ENCODE measurements around the gene PILRA. TPM values are rescaled to one million over a fixed set of nuclear protein-coding genes. Genes with fewer than 3 reads are reported as not detected.
A peak's percentile ranks its signal among the peaks of the same experiment; 100 is the strongest.
"Not testable (repeated sequence)": the region's sequence is repeated elsewhere in the genome, so short reads cannot be mapped to it uniquely, and the experiment has no call there.

PILRA gene
- total and polyA plus RNA-seq, 4 donors: 1.5 to 3.5 (median 3.1) TPM

DNA sequence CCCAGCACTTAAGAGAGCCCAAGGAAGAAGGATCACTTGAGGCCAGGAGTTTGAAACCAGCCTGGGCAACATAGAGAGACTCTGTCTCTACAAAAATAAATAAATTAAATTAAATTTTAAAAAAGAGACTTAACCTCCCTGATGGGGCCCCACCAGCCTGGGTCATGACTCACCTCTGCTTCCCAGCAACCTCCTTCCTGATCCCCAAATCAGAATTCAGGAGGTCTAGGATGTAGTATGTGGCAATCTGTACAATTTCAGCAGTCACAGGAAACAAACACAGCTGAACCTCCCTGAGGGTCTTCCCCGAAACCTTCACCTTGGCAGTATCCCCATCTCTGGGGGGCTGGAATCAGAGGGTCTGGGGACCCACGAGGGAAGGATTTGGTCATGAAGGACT, 72.8 kb downstream of the PILRA start:
- no peak for DNase-seq (ENCODE audit: low spot score)
- Histone ChIP-seq H3K9me3 (ENCODE audit: control insufficient read depth in 4 of 4, low read length in 3 of 4) (no peaks in the 10 kb centered on the region), H3K4me1 (ENCODE audit: control insufficient read depth in 4 of 4, insufficient read depth in 4 of 4, low read length in 3 of 4) (peaks cover 8 to 21% (median 17%) of the 10 kb centered on the region in 4 donors), H3K36me3 (ENCODE audit: control insufficient read depth in 4 of 4, insufficient read depth in 3 of 4, low read depth in 1 of 4, low read length in 3 of 4) (no peaks in the 10 kb centered on the region), H3K9ac (ENCODE audit: low read depth in 1 of 2, low read length in 2 of 2) (no peak overlapping the region), H3K27ac (ENCODE audit: low read depth in 1 of 2, low read length in 2 of 2) (no peak overlapping the region), H3K27me3 (ENCODE audit: control insufficient read depth in 4 of 4, insufficient read depth in 4 of 4, low read length in 3 of 4) (no peaks in the 10 kb centered on the region), H3K4me3 (ENCODE audit: low read depth in 1 of 3, low read length in 3 of 3) (no peak overlapping the region)
- WGBS: 80% methylated on average over 2 of the region's 2 CpGs
- TF ChIP-seq HNF4A (conservative IDR thresholded peaks at IDR 0.05) (no peak), SP1 (IDR thresholded peaks at IDR 0.05) (no peak), FOXA1 (IDR thresholded peaks at IDR 0.05) (no peak), JUND (IDR thresholded peaks at IDR 0.05) (no peak), EGR1 (IDR thresholded peaks at IDR 0.05; ENCODE audit: low read depth in 2 of 2) (no peak)
- TF ChIP-seq, protein P1, sequence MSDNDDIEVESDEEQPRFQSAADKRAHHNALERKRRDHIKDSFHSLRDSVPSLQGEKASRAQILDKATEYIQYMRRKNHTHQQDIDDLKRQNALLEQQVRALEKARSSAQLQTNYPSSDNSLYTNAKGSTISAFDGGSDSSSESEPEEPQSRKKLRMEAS (IDR thresholded peaks at IDR 0.05): no peak
- TF ChIP-seq, protein P2, sequence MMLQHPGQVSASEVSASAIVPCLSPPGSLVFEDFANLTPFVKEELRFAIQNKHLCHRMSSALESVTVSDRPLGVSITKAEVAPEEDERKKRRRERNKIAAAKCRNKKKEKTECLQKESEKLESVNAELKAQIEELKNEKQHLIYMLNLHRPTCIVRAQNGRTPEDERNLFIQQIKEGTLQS (IDR thresholded peaks at IDR 0.05): no peak

GRCh38 chr7:100447363-100447762, 74.1 kb downstream of the PILRA start:
- H3K27ac ChIP-seq (ENCODE audit: low read depth in 1 of 2, low read length in 2 of 2); H3K27me3 ChIP-seq (ENCODE audit: control insufficient read depth in 4 of 4, insufficient read depth in 4 of 4, low read length in 3 of 4); DNase-seq (ENCODE audit: low spot score); H3K36me3 ChIP-seq (ENCODE audit: control insufficient read depth in 4 of 4, insufficient read depth in 3 of 4, low read depth in 1 of 4, low read length in 3 of 4); H3K9me3 ChIP-seq (ENCODE audit: control insufficient read depth in 4 of 4, low read length in 3 of 4); H3K4me3 ChIP-seq (ENCODE audit: low read depth in 1 of 3, low read length in 3 of 3); H3K9ac ChIP-seq (ENCODE audit: low read depth in 1 of 2, low read length in 2 of 2): not testable (repeated sequence)
- 98% methylated on average over 8 of the region's 8 CpGs for WGBS
- H3K4me1 ChIP-seq (ENCODE audit: control insufficient read depth in 4 of 4, insufficient read depth in 4 of 4, low read length in 3 of 4): peaks cover 8 to 21% (median 17%) of the 10 kb centered on the region in 4 donors

DNA sequence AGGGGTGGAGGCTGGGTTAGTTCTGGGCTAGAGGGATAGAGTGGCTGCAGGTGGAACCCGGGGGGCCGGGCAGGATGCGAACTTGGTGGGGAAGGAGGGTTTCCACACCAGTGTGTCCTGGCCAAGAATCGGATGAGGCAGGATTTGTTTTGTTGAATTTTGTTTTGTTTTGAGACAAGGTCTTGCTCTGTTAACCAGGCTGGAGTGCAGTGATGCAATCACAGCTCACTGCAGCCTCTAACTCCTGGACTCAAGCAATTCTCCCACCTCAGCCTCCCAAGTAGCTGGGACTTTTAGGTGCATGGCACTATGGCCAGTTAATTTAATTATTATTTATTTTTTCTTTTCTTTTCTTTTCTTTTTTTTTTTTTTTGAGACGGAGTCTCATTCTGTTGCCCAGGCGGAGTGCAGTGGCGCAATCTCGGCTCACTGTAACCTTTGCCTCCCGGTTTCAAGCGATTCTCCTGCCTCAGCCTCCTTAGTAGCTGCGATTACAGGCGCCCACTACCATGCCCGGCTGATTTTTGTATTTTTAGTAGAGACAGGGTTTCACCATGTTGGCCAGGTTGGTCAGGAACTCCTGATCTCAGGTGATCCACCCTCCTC, 76.0 kb downstream of the PILRA start:
- Histone ChIP-seq H3K9me3 (ENCODE audit: control insufficient read depth in 4 of 4, low read length in 3 of 4) (no peaks in the 10 kb centered on the region), H3K9ac (ENCODE audit: low read depth in 1 of 2, low read length in 2 of 2) (no peak overlapping the region), H3K27ac (ENCODE audit: low read depth in 1 of 2, low read length in 2 of 2) (peak overlapping the region; percentile 93 to 99), H3K4me3 (ENCODE audit: low read depth in 1 of 3, low read length in 3 of 3) (no peak overlapping the region), H3K36me3 (ENCODE audit: control insufficient read depth in 4 of 4, insufficient read depth in 3 of 4, low read depth in 1 of 4, low read length in 3 of 4) (no peaks in the 10 kb centered on the region), H3K27me3 (ENCODE audit: control insufficient read depth in 4 of 4, insufficient read depth in 4 of 4, low read length in 3 of 4) (no peaks in the 10 kb centered on the region), H3K4me1 (ENCODE audit: control insufficient read depth in 4 of 4, insufficient read depth in 4 of 4, low read length in 3 of 4) (peaks cover 8 to 19% (median 12%) of the 10 kb centered on the region in 4 donors)
- peak in 1 of 2 donors; percentile 10 for TF ChIP-seq JUND (IDR thresholded peaks at IDR 0.05)
- TF ChIP-seq EGR1 (IDR thresholded peaks at IDR 0.05; ENCODE audit: low read depth in 2 of 2): no peak
- TF ChIP-seq, protein P1 (IDR thresholded peaks at IDR 0.05): no peak
- TF ChIP-seq NR2F2 (IDR thresholded peaks at IDR 0.05): no peak
- no peak for TF ChIP-seq YY1 (IDR thresholded peaks at IDR 0.05)
- TF ChIP-seq GABPA (IDR thresholded peaks at IDR 0.05 in 1 of 2, conservative IDR thresholded peaks at IDR 0.05 in 1 of 2): no peak
- TF ChIP-seq HNF4G (IDR thresholded peaks at IDR 0.05): no peak
- TF ChIP-seq SP1 (IDR thresholded peaks at IDR 0.05): peak; percentile 30
- TF ChIP-seq ZBTB33 (IDR thresholded peaks at IDR 0.05): no peak
- no peak for TF ChIP-seq TAF1 (conservative IDR thresholded peaks at IDR 0.05)
- TF ChIP-seq RAD21 (IDR thresholded peaks at IDR 0.05): peak in 1 of 2 donors; percentile 14
- peak in 1 of 2 donors; percentile 35 for TF ChIP-seq RXRA (IDR thresholded peaks at IDR 0.05)
- TF ChIP-seq HNF4A (conservative IDR thresholded peaks at IDR 0.05): peak; percentile 56 to 60
- TF ChIP-seq, protein P3, sequence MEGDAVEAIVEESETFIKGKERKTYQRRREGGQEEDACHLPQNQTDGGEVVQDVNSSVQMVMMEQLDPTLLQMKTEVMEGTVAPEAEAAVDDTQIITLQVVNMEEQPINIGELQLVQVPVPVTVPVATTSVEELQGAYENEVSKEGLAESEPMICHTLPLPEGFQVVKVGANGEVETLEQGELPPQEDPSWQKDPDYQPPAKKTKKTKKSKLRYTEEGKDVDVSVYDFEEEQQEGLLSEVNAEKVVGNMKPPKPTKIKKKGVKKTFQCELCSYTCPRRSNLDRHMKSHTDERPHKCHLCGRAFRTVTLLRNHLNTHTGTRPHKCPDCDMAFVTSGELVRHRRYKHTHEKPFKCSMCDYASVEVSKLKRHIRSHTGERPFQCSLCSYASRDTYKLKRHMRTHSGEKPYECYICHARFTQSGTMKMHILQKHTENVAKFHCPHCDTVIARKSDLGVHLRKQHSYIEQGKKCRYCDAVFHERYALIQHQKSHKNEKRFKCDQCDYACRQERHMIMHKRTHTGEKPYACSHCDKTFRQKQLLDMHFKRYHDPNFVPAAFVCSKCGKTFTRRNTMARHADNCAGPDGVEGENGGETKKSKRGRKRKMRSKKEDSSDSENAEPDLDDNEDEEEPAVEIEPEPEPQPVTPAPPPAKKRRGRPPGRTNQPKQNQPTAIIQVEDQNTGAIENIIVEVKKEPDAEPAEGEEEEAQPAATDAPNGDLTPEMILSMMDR (IDR thresholded peaks at IDR 0.05; ENCODE audit: low read depth, low read length, missing input control): no peak
- TF ChIP-seq, protein P4, sequence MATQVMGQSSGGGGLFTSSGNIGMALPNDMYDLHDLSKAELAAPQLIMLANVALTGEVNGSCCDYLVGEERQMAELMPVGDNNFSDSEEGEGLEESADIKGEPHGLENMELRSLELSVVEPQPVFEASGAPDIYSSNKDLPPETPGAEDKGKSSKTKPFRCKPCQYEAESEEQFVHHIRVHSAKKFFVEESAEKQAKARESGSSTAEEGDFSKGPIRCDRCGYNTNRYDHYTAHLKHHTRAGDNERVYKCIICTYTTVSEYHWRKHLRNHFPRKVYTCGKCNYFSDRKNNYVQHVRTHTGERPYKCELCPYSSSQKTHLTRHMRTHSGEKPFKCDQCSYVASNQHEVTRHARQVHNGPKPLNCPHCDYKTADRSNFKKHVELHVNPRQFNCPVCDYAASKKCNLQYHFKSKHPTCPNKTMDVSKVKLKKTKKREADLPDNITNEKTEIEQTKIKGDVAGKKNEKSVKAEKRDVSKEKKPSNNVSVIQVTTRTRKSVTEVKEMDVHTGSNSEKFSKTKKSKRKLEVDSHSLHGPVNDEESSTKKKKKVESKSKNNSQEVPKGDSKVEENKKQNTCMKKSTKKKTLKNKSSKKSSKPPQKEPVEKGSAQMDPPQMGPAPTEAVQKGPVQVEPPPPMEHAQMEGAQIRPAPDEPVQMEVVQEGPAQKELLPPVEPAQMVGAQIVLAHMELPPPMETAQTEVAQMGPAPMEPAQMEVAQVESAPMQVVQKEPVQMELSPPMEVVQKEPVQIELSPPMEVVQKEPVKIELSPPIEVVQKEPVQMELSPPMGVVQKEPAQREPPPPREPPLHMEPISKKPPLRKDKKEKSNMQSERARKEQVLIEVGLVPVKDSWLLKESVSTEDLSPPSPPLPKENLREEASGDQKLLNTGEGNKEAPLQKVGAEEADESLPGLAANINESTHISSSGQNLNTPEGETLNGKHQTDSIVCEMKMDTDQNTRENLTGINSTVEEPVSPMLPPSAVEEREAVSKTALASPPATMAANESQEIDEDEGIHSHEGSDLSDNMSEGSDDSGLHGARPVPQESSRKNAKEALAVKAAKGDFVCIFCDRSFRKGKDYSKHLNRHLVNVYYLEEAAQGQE (IDR thresholded peaks at IDR 0.05): peak; percentile 52
- TF ChIP-seq FOXA2 (IDR thresholded peaks at IDR 0.05): no peak
- TF ChIP-seq, protein P2 (IDR thresholded peaks at IDR 0.05): peak; percentile 58
- TF ChIP-seq FOXA1 (IDR thresholded peaks at IDR 0.05): no peak
- no peak for DNase-seq (ENCODE audit: low spot score)
- 45% methylated on average over 13 of the region's 13 CpGs for WGBS
